Fibroblast of the conjunctiva (primary cell): ENCODE results near the gene LRP2.

Experiments
- DNase-seq: peaks from one replicate; pipeline ENCODE4 v3.0.0-alpha.2; 2010; ENCODE audit warnings: low read depth

The LRP2 gene

DNA sequence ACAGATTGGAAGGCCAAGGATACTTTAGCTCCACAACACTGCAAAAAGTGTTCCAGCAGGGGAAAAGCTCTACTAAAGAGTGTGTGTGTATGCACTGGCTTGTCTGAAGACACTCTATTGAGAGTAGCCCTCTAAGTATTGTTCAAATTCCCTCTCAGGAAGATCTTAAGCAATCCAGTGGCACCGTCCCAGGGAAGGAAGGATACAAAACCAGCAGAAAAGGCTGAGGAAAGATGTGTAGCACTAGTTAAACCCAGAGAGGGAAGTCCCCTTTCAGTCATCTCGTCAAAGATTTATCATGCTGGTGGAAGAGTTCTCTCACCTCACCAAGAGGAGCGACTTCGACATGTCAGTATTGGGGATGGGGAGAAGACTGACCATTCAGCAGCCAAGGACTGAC, 242.5 kb downstream of the LRP2 start:
- no peak for DNase-seq

DNA sequence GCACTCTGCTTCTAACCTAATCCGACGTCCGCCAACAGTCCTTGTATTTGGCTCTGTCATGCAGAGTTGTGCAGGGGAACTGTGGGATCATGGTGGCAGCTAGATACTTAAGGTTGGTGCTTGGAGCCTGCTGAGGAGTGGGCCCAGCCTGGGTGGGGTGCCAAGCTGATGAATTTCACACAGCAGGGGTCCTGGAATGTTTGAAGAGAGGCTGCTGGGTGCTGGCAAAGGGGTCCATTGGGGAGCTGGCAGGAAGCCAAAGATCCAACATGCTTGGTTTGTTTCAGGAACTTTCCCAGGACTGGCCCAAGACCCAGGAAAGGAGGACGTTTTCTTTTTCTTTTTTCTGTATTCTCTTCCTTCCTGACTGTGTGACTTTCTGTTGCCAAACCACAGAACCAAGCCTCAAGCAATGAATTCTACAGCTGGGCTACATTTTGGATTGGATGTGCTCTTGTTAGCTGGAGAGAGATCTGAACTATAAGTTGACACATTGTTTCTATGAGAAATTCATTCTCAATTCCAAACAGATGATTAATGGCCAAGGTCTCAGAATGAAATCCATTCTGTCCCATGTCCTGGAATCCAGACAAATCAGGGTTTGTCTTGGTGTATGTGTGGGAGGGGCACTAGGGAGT, 243.1 kb downstream of the LRP2 start:
- no peak for DNase-seq

DNA sequence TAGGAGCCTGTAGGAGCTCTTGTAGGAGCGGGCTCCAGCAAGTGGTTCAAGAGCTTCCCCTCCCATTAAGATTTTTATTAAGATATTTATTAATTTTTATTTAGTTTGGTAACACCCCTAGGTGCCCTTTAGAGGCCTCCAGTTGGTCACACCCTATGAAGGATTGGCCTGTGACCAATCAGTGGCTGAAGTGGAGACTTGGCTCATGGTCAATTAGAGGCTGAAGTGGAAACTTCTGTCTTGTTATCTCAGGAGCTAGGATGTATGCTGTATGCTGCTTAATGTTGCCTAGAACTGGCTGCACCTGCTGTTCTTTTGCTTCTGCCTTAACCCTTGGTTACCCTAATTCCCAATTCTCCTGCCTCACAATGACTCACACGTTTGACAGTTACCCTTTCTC, 244.3 kb downstream of the LRP2 start:
- DNase-seq = no peak

DNA sequence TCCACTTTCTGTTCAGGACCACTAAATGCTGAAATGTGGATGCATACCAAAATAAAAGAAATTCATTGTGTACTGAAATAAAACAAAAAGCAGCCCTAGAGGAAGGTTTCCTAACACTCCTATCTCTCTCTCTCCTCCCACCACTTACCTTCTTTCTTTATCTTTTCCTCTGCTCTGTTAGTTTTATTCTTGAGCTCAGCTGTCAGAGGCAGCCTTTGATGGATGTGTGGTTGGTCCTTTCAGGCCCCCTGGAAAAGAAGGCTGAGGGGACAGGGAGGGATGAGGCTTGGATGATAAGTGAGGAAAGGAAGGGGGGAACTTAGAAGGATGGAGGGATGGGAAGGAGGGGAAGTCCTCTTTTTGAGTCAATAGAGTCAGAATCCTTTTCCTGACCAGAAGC, 245.3 kb downstream of the LRP2 start:
- no peak for DNase-seq

DNA sequence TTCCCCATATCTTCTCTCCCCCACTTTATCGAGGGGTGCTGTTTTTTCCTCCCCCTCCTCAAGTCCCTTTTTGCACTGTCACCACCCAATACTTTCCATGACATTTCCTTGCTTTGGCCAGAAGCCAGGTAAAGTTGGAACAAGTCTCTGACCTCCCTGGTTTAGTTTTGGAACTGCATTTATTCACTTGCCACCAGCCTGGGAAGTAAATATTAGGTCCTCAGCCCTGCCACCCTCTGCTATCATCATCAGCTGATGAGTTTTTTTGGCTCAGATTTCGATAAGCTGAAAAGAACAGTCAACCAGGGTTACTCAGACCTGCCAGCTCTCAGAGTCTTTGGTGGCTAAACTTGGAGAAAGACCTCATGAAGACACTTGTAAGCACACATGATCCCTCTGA, 246.0 kb downstream of the LRP2 start:
- DNase-seq = no peak

- no peak for DNase-seq
Observed at GRCh38 chr2:169114056-169114455, 248.3 kb downstream of the LRP2 start.

- no peak for DNase-seq
Observed at GRCh38 chr2:169112841-169113240, 249.5 kb downstream of the LRP2 start.

GRCh38 chr2:169110916-169111315, 251.4 kb downstream of the LRP2 start:
- no peak for DNase-seq

DNA sequence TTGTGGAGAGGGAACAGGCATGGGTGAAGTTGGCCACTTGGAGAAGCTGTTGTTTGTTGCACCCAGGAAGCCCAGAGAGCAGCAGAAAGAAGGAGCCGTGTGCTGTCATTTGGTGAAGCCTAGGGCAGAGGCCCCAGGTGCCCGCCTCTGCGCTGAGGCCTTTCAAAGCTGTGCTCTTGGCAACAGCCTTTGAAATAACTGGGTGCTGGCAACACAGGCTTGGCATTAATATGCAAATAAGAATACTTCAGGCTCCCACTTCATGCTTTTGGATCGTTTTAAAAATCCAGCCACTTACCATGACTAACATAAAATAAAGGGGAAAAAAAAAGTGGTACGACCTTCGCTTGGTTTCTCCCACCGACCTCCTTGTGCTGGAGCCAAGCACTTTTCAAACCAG, 251.9 kb downstream of the LRP2 start:
- DNase-seq = no peak

GRCh38 chr2:169109502-169110409, 252.6 kb downstream of the LRP2 start:
- DNase-seq = peak; percentile 52

GRCh38 chr2:169108099-169108884, 254.0 kb downstream of the LRP2 start:
- no peak for DNase-seq

DNA sequence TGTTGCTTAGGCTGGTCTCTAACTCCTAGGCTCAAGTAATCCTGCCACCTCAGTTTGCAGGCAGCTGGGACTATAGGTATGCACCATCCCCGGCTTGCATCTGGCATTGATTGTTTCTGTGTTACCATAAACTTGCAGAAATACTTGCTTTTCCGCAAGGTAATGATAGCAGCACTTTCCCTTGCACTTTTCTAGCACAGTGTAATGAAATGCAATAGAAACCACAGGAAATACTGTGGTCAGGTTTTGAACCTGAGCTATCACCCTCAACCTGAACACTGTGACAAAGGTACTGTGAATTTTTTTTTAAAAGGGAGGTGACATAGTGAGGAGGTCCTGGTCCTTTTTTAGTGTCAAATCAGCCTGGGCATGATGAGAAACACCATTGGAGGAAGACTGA, 254.7 kb downstream of the LRP2 start:
- no peak for DNase-seq

DNA sequence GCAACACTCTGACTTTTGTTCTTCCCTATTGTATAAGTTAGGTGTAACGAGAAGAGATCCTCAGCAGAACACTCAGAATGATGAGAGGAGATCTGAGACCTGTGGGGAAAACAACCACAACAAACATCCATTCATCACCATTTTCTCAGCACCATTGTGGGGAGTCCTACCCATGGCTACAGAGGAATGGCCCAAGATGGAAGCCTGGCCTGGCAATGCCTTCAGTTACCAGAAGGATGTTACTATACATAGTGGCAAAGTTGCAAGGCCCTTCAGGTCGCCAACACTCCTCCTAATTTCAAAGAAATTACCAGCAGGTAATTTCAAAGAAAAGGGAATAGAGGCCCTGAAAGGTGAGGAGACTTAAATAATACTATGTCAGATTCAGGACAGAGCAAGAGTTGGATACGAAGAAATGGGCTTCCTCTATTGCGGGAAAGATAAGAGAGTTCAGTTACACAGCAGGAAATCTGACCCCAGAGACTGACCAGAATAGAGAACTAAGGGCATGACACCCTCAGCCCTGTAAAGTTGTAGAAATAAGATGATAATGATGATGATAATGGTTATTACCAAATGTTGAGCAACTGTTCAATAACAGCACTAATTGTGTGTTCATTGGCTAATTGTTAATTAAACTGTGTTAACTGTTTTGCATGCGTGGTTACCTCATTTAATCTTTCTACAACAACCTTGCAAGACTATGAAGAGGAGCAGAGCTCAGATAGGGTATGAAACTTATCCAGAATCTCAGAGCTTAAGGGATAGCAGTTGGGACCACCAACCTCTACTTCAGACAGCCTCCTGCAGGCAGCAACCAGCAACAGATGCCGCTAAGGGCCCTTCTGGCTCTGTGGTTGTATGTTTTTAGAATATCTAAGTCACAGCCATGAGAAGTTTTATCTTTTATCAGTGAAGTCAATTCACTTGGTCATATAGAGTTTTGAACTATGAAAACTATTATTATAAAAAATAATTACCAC, 255.5 kb downstream of the LRP2 start:
- no peak for DNase-seq

DNA sequence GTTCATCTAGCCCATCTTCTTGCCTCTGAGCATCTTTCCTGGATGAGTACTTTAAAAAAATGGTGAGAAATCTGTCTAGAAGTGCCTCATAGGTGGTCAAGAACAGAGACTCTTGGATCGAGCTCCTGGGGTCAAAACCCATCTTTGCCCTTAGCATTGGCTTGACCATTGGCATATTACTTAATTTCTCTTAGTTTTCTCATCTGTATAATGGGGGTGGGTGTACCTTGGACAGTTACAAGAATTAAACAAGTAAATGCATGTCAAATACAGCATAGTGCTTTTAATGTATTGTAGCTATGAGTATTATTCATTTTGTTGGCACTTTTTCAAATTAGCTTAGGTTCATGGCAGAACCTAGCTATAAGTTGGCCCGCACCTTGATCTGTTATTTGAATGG, 256.2 kb downstream of the LRP2 start:
- DNase-seq = no peak

DNA sequence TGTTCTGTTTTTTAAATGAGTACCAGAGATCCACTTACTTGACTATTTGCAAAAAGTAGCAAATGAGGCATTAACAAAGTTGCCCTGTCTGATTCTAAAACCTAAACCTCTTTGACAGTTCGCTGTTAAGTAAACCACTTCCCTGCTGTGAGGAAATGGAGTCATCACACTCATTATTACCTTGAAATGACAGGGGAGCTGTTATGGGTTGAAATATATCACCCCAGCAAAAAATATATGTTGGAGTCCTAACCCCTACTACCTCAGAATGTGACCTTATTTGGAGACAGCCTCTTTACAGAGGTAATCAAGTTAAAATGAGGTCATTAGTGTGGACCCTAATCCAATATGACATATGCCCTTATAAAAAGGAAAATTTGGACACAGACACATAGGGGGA, 256.9 kb downstream of the LRP2 start:
- no peak for DNase-seq

- no peak for DNase-seq
Observed at GRCh38 chr2:169104848-169105247, 257.5 kb downstream of the LRP2 start.

DNA sequence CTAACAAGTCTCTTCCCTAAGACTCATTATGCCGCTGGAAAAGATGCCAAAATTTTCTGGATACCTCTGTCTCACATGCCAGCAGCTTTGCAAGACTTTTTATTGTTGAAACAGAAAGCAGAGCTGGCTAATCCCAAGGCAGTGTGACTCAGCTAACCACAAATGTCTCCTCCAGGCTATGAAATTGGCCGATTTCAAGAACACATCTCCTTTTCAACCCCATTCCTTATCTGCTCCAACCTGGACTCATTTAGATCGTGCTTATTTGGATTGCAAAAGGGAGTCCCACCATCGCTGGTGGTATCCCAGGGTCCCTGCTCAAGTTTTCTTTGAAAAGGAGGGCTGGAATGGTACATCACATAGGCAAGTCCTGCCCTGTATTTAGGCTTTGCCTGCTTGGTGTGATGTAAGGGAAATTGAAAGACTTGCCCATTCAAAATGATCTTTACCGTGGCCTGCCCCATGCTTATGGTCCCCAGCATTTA, 266.7 kb downstream of the LRP2 start:
- peak; percentile 60 for DNase-seq

DNA sequence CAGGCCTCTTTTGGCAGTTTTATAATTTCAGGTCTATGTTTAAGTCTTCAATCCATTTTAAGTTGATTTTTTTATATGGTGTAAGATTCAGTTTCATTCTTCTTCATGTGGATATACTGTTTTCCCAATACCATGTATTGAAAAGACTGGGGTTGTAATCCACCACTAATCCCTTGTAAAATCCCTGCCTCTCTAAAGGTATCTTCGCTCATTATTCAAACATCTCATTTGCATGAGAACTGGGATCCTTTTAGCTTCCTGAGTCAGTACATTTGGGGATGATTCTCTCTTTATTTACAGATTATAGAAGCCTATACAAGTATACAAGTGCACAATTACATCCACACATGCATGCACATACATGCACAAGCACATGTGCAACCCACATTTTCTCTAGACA, 267.7 kb downstream of the LRP2 start:
- DNase-seq = no peak

- no peak for DNase-seq
Observed at GRCh38 chr2:169093535-169093934, 268.8 kb downstream of the LRP2 start.

- peak; percentile 23 for DNase-seq
Observed at GRCh38 chr2:169091761-169092519, 270.4 kb downstream of the LRP2 start.

DNA sequence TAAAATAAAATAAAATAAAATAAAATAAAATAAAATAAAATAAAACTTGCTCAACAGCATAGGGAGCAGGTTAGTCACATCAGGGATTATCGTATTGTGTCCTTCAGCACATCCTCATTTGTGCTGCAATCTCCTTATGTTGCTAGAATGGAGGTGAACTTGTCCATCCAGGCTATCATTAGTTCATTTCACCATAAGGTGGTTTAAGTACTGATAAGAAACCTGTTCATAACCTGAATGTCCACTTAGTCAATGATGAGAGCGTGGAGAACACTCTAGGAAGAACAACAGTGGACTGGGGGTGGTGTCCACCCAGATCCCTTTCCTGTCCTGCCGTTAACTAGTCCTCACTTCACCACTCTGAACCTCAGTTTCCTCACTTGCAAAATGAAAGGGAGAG, 271.1 kb downstream of the LRP2 start:
- no peak for DNase-seq
